Osteocyte (in vitro differentiated cells): ENCODE results near the gene RAB8B. TPM values are rescaled to one million over a fixed set of nuclear protein-coding genes. Genes with fewer than 3 reads are reported as not detected.

Experiments used
- DNase-seq: peaks from one replicate; pipeline ENCODE4 v3.0.0; 2021; ENCODE audit warnings: mixed read lengths; ENCODE audit not compliant: unreplicated experiment; ENCODE audit errors: extremely low spot score
- H3K27ac Mint-ChIP-seq: one replicate; pipeline ENCODE4 v1.8.0; 2021; ENCODE audit warnings: mild to moderate bottlenecking, mixed read lengths; ENCODE audit not compliant: unreplicated experiment
- H3K27me3 Mint-ChIP-seq: one replicate; pipeline ENCODE4 v1.8.0; 2021; ENCODE audit warnings: mixed read lengths; ENCODE audit not compliant: unreplicated experiment
- H3K36me3 Mint-ChIP-seq: one replicate; pipeline ENCODE4 v1.8.0; 2021; ENCODE audit warnings: mixed read lengths; ENCODE audit not compliant: unreplicated experiment
- H3K4me1 Mint-ChIP-seq: one replicate; pipeline ENCODE4 v1.8.0; 2021; ENCODE audit warnings: mixed read lengths; ENCODE audit not compliant: unreplicated experiment
- H3K4me3 Mint-ChIP-seq: one replicate; pipeline ENCODE4 v1.8.0; 2021; ENCODE audit warnings: mild to moderate bottlenecking, moderate library complexity, mixed read lengths; ENCODE audit not compliant: unreplicated experiment
- H3K9me3 Mint-ChIP-seq: one replicate; pipeline ENCODE4 v1.8.0; 2021; ENCODE audit warnings: mixed read lengths; ENCODE audit not compliant: unreplicated experiment
- total RNA-seq: library from RNA; stranded (reverse); gene quantifications from 2 replicates; pipeline ENCODE4 v1.2.1, GENCODE V29; 2021
- TF ChIP-seq, protein P1 (sequence below): fragments of 200-600 bp; sonication (generic); IDR thresholded peaks from 2 replicates; pipeline ENCODE4 v1.5.0; 2021; ENCODE audit warnings: antibody characterized with exemption, mild to moderate bottlenecking, moderate library complexity

RAB8B gene
- total RNA-seq, 1 donor from 2014 or later = 29.8 TPM

GRCh38 chr15:63313825-63314224 lies 124.4 kb downstream of the RAB8B start:
- Mint-ChIP-seq H3K27ac (no peak overlapping the region), H3K9me3 (no peaks in the 10 kb centered on the region), H3K4me1 (no peaks in the 10 kb centered on the region), H3K4me3 (no peak overlapping the region), H3K36me3 (peaks cover 8% of the 10 kb centered on the region), H3K27me3 (no peaks in the 10 kb centered on the region)
- TF ChIP-seq, protein P1, sequence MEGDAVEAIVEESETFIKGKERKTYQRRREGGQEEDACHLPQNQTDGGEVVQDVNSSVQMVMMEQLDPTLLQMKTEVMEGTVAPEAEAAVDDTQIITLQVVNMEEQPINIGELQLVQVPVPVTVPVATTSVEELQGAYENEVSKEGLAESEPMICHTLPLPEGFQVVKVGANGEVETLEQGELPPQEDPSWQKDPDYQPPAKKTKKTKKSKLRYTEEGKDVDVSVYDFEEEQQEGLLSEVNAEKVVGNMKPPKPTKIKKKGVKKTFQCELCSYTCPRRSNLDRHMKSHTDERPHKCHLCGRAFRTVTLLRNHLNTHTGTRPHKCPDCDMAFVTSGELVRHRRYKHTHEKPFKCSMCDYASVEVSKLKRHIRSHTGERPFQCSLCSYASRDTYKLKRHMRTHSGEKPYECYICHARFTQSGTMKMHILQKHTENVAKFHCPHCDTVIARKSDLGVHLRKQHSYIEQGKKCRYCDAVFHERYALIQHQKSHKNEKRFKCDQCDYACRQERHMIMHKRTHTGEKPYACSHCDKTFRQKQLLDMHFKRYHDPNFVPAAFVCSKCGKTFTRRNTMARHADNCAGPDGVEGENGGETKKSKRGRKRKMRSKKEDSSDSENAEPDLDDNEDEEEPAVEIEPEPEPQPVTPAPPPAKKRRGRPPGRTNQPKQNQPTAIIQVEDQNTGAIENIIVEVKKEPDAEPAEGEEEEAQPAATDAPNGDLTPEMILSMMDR = no peak
- DNase-seq = no peak

DNA sequence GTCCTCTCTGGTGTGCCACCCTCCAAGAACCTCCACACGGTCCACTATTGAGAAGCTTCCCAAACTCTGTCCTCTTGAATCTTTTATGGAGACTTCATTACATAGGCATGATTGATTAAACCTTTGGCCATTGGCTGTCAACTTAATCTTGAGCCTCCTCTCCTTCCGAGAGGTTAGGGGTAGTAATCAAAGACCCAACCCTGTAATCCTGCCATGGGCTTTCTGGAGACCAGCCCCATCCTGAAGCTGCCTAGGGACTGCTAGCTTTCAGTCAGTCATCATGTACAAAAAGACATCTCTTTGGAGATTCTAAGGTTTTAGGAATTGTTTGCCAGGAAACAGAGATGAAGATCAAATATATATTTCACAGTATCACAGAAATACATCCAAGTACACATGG lies 125.0 kb downstream of the RAB8B start:
- Mint-ChIP-seq H3K36me3 (peaks cover 5% of the 10 kb centered on the region), H3K4me1 (no peaks in the 10 kb centered on the region), H3K27ac (no peak overlapping the region), H3K27me3 (no peaks in the 10 kb centered on the region), H3K9me3 (no peaks in the 10 kb centered on the region), H3K4me3 (no peak overlapping the region)
- no peak for DNase-seq
- TF ChIP-seq, protein P1 = no peak

Other genes with a start within 250 kb of the RAB8B start
- 1,635 and 1,747 TPM in 2 replicates for gene TPM1, start 146.9 kb upstream of the RAB8B start, total RNA-seq
- 11.2 and 13.3 TPM in 2 replicates for gene LACTB, start 67.7 kb upstream of the RAB8B start, total RNA-seq
- gene RPS27L, start 32.1 kb upstream of the RAB8B start, total RNA-seq = 200 and 202 TPM in 2 replicates
- 13.9 and 15.9 TPM in 2 replicates for gene APH1B, start 88.0 kb downstream of the RAB8B start, total RNA-seq
- 0.76 and 0.97 TPM in 2 replicates for gene CA12, start 192.2 kb downstream of the RAB8B start, total RNA-seq